HG03354 (cell line): ENCODE data around the gene UBR4.
A peak's percentile ranks its signal among the peaks of the same experiment; 100 is the strongest.
"Not testable (repeated sequence)": the region's sequence is repeated elsewhere in the genome, so short reads cannot be mapped to it uniquely, and the experiment has no call there.

Experiments
- ATAC-seq: cut with Tn5 transposase; IDR thresholded peaks from one replicate; pipeline ENCODE4 v1.9.1; 2021; ENCODE audit warnings: mild to moderate bottlenecking; ENCODE audit not compliant: unreplicated experiment, poor library complexity, severe bottlenecking

The UBR4 gene

DNA sequence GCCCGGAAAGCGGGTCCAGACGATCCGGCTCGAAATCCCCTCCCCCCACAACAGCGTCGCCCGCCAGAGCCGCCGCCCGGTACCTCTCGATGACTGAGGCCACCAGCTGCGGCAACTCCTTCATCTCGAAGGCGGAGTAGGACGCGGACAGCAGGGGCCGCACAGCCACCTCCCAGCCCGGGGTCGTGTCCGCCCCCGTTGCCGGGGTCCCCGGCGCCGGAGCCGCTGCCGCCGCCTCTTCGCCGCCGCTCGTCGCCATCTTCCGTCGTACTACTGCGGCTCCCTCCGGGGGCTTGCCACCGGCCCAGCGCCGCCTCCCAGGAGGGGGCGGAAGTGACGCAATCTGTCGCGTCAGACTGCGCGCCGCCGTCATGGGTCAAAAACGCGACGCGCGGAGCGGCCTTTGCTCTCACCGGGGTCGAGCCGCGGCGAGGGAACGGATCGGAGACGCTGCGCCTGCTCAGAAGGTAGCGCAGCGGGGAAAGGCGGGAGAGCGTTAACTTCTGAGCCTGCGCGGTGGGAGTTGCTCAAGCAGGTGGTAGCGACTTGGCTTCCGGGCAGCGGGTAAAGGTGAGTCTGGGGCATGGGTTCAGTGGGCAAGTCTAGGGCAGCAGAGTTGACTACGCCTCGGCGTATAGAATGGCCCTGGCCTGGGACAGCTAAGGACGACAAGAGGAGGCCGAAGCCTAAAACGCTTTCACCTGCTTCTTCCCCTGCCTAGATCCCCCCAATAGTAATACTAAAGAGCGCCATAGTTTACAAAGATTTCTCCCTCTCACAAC lies at the start of gene UBR4:
UBR4 (minus strand) TSS at position 277 of the 782 bp plus-strand sequence; CDS start at position 259, 18 bp downstream.
- peak; percentile 83 for ATAC-seq

DNA sequence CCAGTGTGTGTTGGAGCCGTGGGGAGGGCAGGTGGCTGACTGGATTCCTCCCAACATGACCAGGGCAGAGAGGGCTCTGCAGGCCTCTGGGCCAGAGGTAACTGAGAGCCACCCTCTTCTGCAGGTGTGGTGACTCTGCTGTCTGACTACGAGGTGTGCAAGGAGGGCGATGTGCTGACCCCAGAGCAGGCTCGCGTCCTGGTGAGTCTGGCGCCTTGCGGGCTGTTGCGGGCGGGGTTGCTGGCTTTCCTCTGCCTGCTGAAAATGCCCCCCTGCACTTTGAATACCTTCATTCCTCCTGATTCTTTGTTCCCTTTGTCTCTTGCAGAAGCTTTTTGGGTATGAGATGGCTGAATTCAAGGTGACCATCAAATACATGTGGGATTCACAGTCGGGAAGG lies 48.3 kb upstream of the UBR4 start:
- ATAC-seq = no peak

DNA sequence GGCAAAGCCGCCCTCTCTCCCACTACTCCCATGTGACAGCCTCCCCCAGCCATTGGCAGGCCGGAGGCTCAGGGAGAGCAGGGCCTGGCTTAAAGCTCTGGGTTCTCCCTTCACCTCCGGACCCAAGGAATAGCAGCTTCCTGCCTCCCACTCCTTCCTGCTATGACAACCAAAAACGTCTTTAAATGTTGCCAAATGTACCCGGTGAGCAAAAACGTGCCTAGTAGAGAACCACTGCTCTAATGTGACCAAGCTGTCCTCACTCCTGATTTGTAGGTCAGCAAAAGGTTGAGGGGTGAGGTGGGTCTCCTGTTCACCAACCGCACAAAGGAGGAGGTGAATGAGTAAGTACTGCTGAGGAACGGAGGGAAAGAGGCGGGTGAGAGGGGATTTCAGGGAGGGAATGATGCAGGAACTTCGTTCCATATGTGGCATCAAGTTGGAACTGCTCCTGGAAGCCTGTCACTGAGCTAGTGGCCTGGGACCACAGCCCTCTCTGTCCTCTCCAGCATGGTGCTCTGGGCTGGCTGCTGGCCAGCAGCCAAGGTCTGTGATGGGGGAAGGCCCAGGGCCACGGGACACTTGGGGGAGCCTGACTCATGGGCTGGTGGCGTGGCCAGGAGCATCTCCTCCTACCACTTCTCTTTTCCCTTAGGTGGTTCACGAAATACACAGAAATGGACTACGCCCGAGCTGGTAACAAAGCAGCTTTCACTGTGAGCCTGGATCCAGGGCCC lies 47.3 kb upstream of the UBR4 start:
- ATAC-seq = no peak

DNA sequence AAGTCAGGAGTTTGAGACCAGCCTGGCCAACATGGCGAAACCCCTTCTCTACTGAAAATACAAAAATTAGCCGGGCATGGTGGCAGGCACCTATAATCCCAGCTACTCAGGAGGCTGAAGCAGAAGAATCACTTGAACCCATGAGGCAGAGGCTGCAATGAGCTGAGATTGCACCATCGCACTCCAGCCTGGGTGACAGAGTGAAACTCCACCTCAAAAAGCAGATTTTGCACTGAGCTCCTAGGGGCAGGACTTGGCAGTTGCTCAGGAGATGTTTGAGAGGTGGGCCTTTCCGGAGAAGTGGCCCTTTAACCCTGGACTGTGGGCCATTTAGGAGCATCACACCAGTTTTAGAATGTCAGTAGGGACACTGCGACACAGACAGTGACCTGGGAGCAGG lies 46.2 kb upstream of the UBR4 start:
- ATAC-seq = not testable (repeated sequence)

DNA sequence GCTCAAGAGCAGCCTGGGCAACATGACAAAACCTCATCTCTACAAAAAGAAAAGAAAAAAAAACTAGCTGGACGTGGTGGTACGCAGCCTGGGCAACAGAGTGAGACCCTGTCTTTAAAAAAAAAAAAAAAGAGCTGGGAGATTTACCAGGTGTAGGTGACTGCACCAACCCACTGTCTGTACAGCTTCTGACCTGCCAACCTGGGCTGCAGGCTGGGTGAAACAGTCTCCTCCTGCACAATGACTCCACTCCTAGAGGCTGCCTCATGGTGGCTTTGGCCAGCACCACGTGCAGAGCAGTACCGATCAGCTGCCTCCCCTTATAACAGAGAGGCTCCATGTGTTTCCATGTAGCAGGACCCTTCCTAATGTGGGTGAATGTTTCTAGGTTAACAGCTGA lies 45.2 kb upstream of the UBR4 start:
- no peak for ATAC-seq

DNA sequence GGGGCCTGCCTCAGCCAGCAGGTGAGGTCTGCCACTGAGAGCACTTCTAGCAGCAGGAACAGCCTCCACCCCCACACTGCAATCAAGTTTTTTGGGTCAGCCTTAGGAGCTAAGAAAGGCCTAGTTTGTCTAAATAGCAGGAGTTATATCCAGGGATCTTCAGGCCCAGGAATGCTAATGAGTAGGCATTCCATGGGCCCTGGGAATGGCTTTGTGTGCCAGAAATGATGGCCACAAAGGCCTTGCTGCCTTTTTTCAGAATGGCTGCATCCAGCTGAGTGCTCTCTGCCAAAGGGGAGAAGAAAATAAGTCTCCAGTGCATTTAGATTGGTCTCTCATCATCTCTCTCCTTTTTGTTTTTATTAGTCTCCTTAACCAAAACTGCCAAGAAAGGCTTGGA lies 44.4 kb upstream of the UBR4 start:
- no peak for ATAC-seq

DNA sequence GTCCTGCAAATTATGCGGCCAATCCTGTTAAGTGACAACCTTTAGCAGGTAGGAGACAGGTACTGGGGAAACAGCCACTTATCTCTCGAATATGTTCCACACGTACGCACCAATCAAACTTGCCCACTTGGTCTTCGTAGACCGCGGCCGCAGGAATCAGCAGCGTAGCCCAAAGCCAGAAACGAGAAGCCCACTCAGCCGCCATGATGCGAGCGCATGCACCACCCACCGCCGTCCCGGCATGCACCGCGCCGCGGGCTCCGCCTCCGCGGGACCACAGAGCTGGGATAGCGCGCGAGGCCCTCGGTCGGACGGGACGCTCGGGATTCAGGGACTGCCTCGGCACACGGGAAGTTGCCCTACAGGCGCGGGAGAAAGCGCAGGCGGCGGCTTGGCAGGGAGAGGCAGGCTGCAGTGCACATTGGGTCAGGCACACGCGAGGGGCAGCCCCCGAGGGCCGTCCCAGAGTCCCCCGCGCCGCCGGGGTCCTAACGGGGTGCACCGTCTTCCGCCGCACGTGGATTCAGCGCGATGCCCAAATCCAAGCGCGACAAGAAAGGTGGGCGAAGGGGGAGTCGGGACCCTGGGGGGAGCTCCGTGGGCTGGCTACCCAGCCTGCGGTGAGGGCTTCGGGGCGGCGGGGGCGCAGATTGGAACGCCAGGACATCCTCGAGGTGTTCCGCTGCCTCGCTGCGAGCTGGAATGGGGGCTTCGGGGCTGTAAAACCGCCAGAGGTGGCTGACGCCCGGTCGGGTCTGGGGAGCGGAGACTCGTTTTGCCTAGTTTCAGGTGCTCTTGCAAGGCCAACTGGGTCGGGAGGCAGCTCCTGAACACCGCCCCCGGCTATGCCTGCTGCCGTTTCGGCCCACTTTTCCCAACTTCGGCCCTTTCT lies 41.5 kb upstream of the UBR4 start, which contains the start of the genes EMC1 and MRTO4:
EMC1 (minus strand) TSS at position 220 of the 892 bp plus-strand sequence; CDS start at position 205, 15 bp downstream.
MRTO4 (plus strand) TSS at position 501 of the 892 bp plus-strand sequence; CDS start at position 532, 31 bp downstream.
- ATAC-seq = peak; percentile 88

DNA sequence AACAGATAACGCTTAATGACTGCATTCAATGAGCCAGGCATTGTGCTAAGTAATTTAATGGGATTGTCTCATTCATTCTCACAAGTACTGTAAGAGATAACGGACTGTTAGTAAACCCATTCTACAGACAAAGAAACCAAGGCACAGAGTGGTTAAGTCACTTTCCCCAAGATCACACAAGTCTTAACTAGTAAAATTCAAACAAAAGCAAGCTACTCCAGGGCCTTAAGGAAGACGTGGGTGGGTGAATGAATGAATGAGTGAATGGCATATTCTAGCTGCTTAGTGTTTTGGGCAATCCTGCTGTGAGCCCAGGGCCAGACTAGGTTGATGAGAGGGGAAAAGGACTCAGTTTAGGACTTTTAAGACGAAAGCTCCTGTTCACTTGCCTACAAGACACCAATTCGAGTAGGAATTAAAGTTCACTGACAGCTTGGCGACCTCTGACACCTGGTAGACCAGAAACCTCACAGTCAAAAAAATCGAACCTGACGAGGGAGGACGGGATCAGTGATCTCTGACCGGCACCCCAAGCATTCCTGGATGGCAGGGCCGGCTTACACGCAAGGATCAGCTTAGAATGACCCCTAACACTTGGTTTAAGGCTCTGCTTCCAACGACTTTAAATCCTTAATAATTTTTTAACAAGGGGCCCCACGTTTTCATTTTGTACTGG lies 40.7 kb upstream of the UBR4 start:
- ATAC-seq = no peak

DNA sequence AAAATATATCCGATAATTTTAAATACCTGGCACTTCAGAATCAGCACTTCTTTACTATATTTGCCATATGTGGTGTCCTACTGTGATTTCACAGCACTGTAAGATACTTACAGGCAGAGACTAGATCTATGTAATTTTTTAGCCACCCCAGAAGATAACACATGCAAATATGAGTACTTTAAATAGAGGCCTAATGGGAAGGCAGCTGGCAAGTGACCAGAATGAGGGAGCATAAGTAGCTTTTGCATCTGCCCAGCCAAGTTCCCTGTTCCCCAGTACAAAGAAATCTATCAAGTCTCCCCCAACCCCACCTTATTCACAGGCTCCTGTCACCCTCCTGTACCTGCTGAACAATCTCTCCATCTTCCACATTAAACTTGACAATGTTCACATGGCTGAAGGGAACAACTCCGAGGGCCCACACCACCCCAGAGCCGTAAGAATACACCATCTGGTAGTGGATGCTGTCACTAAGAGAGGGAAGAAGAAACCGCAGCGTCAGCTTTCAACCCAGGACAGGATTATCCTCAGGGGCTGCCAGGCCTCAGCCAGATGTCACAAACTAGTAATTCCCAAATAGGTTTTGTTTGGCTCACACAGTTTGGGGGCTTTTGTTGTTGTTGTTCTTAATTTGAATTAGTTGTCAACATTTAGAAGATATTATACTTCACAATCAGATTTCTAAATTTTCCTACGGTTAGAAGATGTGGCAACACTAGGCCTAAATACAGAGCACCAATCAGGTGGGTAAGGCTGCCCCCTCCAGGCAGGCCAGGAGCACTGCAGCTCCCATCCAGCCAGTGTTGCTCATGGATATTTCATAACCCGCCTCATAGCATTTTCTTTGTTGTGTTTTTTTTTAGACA lies 30.8 kb upstream of the UBR4 start:
- ATAC-seq = no peak

DNA sequence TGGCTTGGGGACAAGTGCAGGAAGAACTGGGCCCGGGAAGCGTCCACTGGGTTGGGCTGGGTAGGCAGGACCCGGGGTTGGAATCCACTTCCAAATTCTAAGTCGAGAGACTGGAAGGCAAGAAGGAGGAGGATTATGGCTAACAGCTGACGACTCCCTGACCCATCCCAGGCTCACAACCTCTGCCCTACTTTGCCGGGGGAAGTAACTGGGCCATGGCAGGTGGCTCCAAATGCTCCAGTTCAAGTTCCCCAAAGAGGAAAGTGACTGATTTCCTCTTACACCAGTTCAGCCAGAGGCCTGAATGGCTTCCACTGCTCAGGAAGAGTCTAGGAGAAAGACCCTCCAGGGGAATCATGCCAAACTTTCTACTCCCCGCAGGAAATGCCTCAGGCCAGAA lies 29.8 kb upstream of the UBR4 start:
- no peak for ATAC-seq

DNA sequence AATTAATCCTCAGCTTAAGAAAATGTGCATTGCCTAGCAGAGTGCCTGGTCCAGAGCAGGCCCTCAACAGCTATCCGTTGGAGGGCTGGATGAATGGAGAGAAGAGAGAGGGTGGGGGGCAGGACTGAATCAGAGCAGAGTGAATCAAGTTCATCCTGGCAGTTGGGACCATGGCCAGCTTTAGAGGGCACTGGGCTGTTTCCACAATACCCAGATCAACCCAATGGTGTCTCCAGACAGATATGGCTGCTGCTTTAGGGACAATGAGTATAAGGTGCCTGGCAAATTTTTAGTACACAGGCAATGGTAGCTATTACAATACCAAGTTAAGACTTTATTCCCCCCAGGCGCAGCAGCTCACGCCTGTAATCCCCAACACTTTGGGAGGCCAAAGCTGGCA lies 24.2 kb upstream of the UBR4 start:
- no peak for ATAC-seq

DNA sequence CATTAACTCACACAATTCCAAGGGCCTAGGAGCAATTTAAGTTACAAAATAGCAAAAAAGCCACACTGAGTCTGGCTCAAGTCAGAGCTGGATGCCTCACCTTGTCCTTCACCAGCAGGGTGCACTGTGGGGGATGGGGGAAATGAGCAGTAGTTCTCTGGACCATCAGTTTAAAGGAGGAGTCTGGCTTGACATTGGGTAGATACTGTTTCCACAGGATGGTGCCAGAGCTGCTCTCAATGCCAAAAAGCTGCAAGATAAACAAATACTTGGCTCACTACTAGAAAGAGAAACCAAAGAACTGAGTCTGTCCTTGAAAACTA lies 22.4 kb upstream of the UBR4 start:
- ATAC-seq = no peak

DNA sequence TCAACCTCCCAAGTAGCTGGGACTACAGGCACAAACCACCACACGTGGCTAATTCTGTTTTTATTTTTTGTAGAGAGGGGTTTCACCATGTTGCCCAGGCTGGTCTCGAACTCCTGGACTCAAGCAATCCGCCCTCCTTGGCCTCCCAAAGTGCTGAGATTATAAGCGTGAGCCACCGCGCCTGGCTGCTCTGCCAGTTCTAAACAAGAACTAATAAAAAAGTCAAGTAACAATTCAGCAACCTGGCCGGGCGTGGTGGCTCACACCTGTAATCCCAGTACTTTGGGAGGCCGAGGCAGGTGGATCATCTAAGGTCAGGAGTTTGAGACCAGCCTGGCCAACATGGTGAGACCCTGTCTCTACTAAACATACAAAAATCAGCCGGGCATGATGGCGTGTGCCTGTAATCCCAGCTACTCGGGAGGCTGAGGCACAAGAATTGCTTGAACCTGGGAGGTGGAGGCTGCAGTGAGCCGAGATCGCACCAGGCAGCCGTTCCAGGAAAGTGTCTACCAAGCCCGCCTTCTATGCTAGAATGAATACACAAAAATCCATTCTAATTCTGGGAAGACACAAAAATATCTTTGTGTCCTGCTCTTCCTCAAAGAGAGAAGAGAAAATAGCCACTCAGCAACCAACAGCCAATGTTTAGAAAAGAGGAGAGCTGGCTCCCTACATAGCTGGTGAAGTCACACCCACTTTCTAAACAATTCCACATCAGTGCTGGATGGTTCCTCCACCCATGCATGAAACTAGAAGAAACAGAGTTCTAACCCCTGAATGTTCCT lies 21.9 kb upstream of the UBR4 start:
- not testable (repeated sequence) for ATAC-seq

DNA sequence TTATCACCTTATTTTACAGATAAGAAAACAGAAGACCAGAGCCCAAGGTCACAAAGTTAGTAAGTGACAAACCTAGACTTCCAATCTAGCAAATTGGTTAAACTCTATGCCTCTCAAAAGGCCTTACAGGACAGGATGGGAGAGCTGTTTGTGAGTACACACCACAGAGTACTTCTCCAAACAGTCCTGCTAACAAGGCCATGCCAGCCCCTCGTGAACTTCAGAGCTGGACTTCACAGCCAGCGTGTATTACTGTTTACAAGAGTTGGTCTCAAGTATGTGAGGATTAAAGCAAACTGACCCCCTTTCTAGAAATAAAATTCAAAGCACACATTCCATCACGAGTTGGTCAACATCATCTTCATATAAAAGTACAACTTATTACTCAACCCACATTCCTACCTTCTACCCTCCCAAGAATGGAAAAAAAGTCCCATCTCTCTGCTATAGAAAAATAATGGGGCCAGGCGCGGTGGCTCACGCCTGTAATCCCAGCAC lies 19.8 kb upstream of the UBR4 start:
- ATAC-seq = no peak

DNA sequence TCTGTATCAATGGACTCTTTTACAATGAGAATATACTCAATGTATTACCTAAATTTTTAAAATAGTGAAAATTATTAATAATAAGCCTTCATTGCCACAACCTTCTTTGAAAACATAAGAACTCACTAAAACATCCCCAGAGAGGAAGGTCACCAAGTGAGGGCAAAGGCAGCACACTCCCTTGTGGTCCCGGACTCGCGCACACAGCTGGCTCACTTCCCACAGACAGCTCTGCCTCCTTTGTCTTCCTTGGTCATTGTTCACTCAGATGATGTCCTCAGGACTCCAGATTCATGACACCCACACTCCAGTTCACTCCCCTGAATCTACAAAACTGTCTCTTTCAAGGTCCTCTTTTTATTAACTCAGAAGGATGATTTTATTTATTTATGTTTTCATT lies 19.2 kb upstream of the UBR4 start:
- ATAC-seq = no peak

DNA sequence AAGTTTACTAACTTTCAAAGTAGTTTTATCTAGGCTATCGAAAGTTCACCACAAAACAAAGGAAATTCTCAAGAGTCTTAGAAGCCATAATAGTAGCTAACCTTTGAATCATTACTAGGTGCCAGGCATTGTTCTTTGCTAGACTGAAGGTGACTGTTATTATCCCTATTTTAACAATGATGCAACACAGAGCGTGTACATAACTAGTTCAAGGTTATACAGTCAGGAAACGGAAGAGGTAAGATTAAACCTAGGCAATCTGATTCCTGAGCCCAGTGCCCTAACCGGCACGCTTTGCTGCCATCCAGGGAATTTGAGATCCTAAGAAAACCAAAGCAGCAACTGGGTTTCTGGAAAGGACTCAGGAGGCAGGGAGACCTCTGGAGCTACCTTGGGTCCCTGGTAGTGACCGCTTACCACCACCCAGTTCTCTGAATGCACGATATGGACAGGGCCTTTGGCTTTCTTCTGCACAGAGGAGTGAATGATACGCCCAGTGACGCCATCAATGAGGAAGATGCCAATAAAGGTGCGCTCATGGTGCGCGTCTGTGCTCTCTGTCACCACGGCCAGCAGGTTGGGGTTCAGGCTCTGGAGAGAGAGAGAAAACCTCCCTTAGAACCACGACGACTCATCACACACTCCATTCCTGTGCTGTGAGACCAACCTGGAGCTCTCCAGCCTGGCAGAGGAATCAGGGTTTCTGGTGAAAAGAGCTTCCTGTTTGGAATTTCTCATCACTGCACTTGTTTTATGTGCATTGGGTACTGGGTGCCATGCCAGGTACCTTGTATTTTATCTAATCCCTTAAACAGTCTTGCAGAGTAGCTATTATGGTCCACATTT lies 13.1 kb upstream of the UBR4 start:
- ATAC-seq = no peak

DNA sequence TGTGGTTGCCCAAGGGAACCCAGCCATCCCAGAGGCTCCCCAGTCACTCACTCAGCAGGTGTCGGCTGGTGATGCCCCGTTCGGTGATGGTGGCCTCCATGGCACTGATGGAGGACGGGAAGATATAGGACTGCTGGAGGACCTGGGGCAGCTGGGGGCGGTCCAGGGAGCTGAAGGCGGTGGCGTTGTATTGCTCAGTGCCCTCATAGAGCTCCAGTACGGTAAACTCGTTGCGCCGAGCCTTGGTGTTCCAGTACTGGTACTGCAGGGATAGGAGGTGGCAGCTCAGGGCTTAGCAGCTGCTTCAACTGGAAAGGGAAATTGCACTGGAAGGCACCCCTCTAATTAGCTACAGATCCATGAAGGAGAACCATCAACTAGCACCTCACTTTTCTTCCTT lies 12.5 kb upstream of the UBR4 start:
- no peak for ATAC-seq
